IPS-NIHi7 (cell line): Measurements from ENCODE around the gene CATSPER2.
"Not testable (repeated sequence)": the region's sequence is repeated elsewhere in the genome, so short reads cannot be mapped to it uniquely, and the experiment has no call there.

Experiments
- DNase-seq: peaks from one replicate; pipeline ENCODE4 v3.0.0; 2012; ENCODE audit warnings: mixed read lengths; ENCODE audit errors: extremely low spot score

Gene CATSPER2

DNA sequence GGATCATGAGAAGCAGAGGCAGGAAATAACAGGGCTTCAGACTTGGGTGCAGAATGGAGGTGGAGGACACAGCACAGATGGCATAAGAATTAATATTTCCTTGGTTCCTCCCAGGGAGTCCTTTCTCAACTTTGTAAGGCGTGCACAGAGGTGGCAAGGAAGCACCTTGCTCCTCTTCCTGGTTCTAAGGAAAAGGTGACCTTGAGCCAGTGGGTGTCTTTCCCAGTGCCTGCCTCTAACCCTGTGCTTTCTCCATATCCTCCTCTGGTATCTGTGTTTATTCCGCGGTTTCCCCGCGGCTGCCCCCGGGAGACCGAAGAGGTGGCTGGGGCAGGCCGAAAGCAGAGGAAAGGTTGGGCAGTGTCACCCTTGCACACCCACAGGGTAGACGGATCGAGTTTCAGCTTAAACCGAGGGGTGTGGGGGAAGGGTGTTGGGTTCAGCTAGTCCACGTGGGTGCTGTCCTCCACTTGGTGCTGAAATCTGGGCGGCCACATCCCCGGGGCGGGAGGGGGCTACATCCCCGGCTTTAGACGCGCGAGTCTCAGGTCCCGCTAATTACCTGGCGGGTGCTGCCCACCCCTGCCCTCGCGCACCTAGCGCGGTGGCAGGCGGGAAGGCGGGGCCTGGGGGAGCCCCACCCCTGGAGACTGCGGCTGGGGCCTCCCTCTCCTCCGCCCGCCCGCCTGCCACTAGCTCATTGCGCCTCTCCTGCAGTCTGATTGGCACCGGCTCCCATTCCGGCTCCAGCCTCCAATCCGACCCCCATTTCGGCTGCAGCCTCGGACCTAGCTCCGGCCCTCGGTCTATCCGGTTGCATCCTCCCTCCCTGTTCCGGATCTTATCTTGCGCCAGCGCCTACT lies 55.1 kb downstream of the CATSPER2 start, which contains the start of gene CKMT1B:
Gene CKMT1B (plus strand): TSS at position 700 of the 863 bp plus-strand sequence. CDS start 192 bp downstream, outside the sequence.
- not testable (repeated sequence) for DNase-seq

DNA sequence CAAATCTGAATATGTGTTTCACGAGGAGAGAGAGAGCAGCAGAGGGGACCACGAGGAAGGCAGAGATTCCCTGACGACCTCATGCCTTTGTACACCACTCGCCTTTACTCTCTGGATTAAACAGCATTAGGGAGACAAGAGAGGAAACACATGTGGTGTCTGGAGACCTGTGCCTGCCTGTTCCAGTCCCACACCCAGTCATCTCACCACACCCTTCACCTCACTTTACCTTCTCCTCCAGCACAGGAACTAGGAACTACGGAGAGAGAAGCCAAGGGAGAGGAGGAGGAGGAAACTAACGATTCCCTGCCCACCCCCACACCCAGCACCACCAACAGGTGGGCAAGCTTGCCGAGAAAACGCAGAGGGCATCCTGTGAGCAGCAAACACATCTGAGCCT lies 55.8 kb downstream of the CATSPER2 start:
- not testable (repeated sequence) for DNase-seq

DNA sequence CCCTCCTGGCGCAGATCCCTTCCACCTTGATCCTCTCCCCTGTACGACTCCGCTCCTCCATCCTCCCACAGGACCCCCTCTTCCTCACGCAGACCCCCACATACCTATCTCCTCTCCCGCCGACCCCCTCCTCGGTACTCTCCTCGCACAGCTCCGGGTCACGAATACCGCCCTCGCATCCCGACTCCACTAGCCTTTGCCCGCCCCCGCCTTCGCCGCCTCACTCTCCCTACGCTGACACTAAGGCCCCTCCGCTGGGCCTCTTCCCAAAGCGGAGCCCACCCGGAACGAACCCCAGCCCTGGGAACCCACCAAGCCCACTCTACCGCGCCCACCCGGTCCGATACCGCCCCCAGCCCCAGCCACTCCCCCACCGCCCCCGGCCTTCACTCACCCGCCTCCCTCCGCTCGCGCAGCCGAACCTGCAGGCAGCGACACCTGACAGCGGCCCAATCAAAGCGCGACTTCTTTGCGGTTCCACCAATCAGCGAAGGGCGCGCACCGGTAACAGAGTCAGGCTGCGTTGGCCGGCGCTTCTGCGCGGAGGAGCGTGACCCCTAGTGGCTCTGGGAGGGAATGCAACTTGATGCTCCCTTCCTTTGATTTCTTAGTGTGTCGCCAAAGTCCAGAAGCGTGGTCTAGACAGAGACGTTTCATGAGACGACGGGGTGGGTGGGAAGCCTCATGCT lies 58.7 kb downstream of the CATSPER2 start, which contains the start of gene PPIP5K1:
Gene PPIP5K1 (minus strand): TSS at position 431 of the 689 bp plus-strand sequence. CDS start 5,704 bp downstream, outside the sequence.
- DNase-seq, result not testable (repeated sequence)
